Panc1 (cell line): ENCODE measurements around the gene RAP1GAP2.

Source experiments
- CTCF ChIP-seq: fragments of 450-650 bp; IDR thresholded peaks from 2 replicates; pipeline ENCODE4 v1.5.1; 2017; ENCODE audit warnings: mild to moderate bottlenecking
- POLR2AphosphoS5 ChIP-seq: IDR thresholded peaks from 2 replicates; pipeline ENCODE4 v1.6.1; 2012; ENCODE audit warnings: mild to moderate bottlenecking, low read depth, low read length, moderate library complexity

GRCh38 chr17:2808367-2809335, 12.4 kb downstream of the RAP1GAP2 start:
- TF ChIP-seq CTCF (no peak), POLR2AphosphoS5 (no peak)
